ENCODE data around the gene FAM227B. TPM values are rescaled to one million over a fixed set of nuclear protein-coding genes. Genes with fewer than 3 reads are reported as not detected.

FAM227B gene
- polyA plus RNA-seq, 1 experiment = 5.0 TPM

DNA sequence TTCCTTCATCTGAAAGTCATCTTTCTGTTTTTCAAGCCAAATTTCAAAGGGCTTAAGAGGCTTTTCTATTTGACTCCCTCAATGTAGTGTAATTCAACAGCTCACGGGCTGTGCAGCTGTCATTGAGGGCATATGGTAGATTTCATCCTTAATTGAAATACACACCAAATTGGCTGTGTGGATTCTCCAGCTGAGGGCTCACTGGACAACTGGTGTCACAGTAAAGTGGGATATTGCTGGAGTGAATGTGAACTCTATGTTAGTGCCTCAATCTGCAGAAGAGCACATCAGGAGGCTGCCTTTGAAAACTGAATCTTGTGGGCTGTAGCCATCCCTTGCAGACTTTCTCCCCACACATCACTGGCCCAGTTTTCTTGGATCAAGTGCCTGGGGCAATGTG is 330.4 kb downstream of the FAM227B start:
- no peak for DNase-seq (ENCODE audit: low read depth)
- Histone ChIP-seq H3K4me3 (ENCODE audit: low read depth, low read length) (no peak overlapping the region), H3K27me3 (ENCODE audit: control insufficient read depth, insufficient read depth, low read length) (no peaks in the 10 kb centered on the region), H3K36me3 (ENCODE audit: control insufficient read depth, insufficient read depth, low read length) (no peaks in the 10 kb centered on the region)
- POLR2A ChIA-PET = no interaction called here
- CTCF ChIA-PET = interaction anchor here (2.3 kb wide), 1 partner anchor 12 kb away, joined by 7 read pairs; no protein-coding TSS in a partner anchor
- TF ChIP-seq, protein P1, sequence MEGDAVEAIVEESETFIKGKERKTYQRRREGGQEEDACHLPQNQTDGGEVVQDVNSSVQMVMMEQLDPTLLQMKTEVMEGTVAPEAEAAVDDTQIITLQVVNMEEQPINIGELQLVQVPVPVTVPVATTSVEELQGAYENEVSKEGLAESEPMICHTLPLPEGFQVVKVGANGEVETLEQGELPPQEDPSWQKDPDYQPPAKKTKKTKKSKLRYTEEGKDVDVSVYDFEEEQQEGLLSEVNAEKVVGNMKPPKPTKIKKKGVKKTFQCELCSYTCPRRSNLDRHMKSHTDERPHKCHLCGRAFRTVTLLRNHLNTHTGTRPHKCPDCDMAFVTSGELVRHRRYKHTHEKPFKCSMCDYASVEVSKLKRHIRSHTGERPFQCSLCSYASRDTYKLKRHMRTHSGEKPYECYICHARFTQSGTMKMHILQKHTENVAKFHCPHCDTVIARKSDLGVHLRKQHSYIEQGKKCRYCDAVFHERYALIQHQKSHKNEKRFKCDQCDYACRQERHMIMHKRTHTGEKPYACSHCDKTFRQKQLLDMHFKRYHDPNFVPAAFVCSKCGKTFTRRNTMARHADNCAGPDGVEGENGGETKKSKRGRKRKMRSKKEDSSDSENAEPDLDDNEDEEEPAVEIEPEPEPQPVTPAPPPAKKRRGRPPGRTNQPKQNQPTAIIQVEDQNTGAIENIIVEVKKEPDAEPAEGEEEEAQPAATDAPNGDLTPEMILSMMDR (IDR thresholded peaks at IDR 0.05; ENCODE audit: insufficient read depth, low read depth, low read length) = no peak

DNA sequence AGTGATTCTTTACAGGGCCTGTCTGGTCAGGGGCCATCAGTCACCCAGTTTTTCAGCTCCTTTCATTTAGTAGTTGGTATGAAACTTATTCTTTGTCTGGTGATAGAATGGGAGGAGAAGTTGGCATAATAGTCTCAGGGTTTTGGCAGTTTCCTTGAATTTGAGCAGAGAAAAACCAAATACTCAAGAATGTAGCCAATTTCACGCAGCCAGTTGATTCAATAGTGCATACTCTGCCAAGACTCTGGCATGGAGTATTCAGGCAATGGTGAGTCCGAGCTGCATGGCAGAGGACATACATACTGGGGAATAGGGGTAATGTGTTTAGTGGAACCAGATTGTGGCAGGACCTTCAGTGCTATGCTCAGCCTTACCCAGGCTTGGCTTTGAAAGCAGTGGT is 332.2 kb downstream of the FAM227B start:
- no peak for DNase-seq (ENCODE audit: low read depth)
- ChIA-PET CTCF (no interaction called here), POLR2A (no interaction called here)
- TF ChIP-seq, protein P1 (IDR thresholded peaks at IDR 0.05; ENCODE audit: insufficient read depth, low read depth, low read length) = no peak
- Histone ChIP-seq H3K27me3 (ENCODE audit: control insufficient read depth, insufficient read depth, low read length) (no peaks in the 10 kb centered on the region), H3K36me3 (ENCODE audit: control insufficient read depth, insufficient read depth, low read length) (no peaks in the 10 kb centered on the region), H3K4me3 (ENCODE audit: low read depth, low read length) (no peak overlapping the region)

DNA sequence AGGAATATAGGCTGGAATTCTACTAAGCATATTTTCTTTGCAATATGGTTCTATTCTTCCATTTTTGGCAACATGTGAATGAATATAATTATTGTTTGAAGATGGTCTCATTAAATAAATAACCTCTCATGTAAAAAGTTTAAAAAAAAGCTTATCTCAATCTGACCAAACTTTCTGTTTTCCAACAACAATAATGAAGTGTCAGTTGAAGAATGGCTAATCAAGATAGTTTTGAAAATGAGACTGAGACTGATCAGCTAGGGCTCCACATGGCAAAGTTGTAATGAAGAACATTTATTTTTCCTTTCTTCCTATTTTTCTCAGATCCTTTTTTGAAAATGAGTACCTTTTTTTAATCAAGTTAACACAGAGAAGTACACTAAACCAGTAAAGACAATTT is 333.1 kb downstream of the FAM227B start:
- TF ChIP-seq, protein P1 (IDR thresholded peaks at IDR 0.05; ENCODE audit: insufficient read depth, low read depth, low read length) = no peak
- no peaks in the 10 kb centered on the region for H3K27me3 ChIP-seq (ENCODE audit: control insufficient read depth, insufficient read depth, low read length)
- H3K4me3 ChIP-seq (ENCODE audit: low read depth, low read length) = no peak overlapping the region
- no peak for DNase-seq (ENCODE audit: low read depth)
- ChIA-PET POLR2A (no interaction called here), CTCF (no interaction called here)
- H3K36me3 ChIP-seq (ENCODE audit: control insufficient read depth, insufficient read depth, low read length) = no peaks in the 10 kb centered on the region

DNA sequence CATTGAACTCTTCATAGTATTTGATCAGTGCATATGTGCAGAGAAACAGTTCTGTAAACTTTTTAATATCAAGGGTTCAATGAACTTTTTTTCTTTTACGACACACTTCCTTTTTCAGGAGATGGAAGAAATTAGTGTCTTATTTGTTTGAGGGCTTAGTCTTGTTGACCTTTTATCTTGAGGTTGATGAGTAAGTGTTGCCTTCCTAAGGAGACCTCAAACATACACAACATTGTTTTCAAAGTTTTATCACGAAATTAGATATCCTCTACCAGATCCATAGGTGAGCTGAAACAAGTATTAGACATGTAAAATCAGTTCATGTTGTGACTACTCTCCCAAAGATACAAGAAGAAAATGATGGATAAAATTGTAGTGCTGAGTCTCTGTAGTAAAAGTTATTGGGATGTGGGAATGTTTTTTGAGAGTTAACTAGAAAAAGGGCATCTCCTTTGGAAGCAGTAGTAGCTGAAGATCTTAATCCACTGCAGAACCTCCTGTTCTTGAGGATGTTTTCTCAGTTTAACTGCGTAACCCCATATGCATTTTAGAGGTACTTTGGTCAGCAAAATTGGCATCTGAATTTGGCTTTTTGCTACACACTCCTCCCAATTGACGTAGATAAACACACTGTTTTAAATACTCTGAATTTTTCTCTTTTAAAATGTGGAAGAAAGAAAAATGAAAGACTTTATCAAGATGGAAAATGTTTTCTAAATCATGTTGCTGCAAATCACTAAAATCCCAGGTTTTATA is 333.8 kb downstream of the FAM227B start:
- CTCF ChIA-PET = no interaction called here
- no peak for DNase-seq (ENCODE audit: low read depth)
- TF ChIP-seq, protein P1 (IDR thresholded peaks at IDR 0.05; ENCODE audit: insufficient read depth, low read depth, low read length) = no peak
- Histone ChIP-seq H3K27me3 (ENCODE audit: control insufficient read depth, insufficient read depth, low read length) (no peaks in the 10 kb centered on the region), H3K4me3 (ENCODE audit: low read depth, low read length) (no peak overlapping the region), H3K36me3 (ENCODE audit: control insufficient read depth, insufficient read depth, low read length) (no peaks in the 10 kb centered on the region)
- POLR2A ChIA-PET = no interaction called here

DNA sequence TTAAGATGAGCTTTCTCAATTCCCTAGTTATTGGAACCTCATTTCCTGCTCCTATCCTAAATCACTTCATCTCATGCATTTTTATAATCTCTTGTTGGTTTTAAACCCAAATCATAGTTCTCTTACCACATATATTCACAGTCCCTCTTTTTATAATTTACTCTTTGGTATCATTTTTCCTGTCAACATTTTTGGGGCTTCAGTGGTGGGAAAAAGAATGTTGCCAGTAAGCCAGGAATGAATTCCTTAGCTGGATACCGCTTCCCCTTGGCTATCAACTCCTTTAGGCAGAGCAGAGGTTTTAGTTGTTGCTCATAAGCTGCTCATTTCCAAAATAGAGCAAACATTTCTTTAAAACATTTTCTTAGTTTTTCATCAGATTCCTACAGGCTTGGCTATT is 338.3 kb downstream of the FAM227B start:
- TF ChIP-seq, protein P1 (IDR thresholded peaks at IDR 0.05; ENCODE audit: insufficient read depth, low read depth, low read length) = no peak
- no peaks in the 10 kb centered on the region for H3K36me3 ChIP-seq (ENCODE audit: control insufficient read depth, insufficient read depth, low read length)
- no peak overlapping the region for H3K4me3 ChIP-seq (ENCODE audit: low read depth, low read length)
- peak; percentile 85 for DNase-seq (ENCODE audit: low read depth)
- POLR2A ChIA-PET = interaction anchor here (0.6 kb wide), 2 partner anchors 12 to 581 kb away, joined by 3 to 5 read pairs; no protein-coding TSS in a partner anchor
- CTCF ChIA-PET = interaction anchor here (0.6 to 1.1 kb wide), 3 partner anchors 120 to 346 kb away, joined by 3 to 4 read pairs (median 3); no protein-coding TSS in a partner anchor
- H3K27me3 ChIP-seq (ENCODE audit: control insufficient read depth, insufficient read depth, low read length) = no peaks in the 10 kb centered on the region

All from BJ (cell line).